ENCODE measurements around the gene CELSR3. TPM values are rescaled to one million over a fixed set of nuclear protein-coding genes. Genes with fewer than 3 reads are reported as not detected.

The CELSR3 gene
- total RNA-seq, 1 experiment from 2014 or later = 1.1 TPM

GRCh38 chr3:48692551-48692950, 29.9 kb upstream of the CELSR3 start:
- Histone ChIP-seq H3F3A (ENCODE audit: low read length, unreplicated experiment) (no peaks in the 10 kb centered on the region), H3K9ac (ENCODE audit: low read length) (no peak overlapping the region), H3K4me1 (ENCODE audit: insufficient read depth, low read length) (peaks cover 18% of the 10 kb centered on the region; the same call in 1 of the 2 replicates), H3K4me3 (ENCODE audit: low read length) (no peak overlapping the region), H3K27ac (ENCODE audit: low read length) (no peak overlapping the region), H3K4me2 (ENCODE audit: low read length) (no peak overlapping the region), H3K27me3 (ENCODE audit: low read length) (no peaks in the 10 kb centered on the region), H3K36me3 (ENCODE audit: low read depth, low read length) (peaks cover 80% of the 10 kb centered on the region), H3K9me3 (ENCODE audit: low read length) (no peaks in the 10 kb centered on the region), H4K20me1 (ENCODE audit: low read length) (peaks cover 26% of the 10 kb centered on the region), H2AFZ (ENCODE audit: low read length) (no peak overlapping the region), H3K9me2 (replicated peaks; ENCODE audit: low read length) (no peaks in the 10 kb centered on the region), H3K79me2 (ENCODE audit: low read length) (peaks cover 37% of the 10 kb centered on the region)
- ATAC-seq (no peak), DNase-seq (no peak)
- CTCF ChIA-PET = no interaction called here
- BruUV-seq (replicated peaks) = no TSS peak
- TF ChIP-seq EZH2 (IDR thresholded peaks at IDR 0.05; ENCODE audit: low read length, unreplicated experiment) (no peak), CTCF (conservative IDR thresholded peaks at IDR 0.05; ENCODE audit: low read depth, low read length) (no peak), EZH2phosphoT487 (IDR thresholded peaks at IDR 0.05; ENCODE audit: borderline replicate concordance, low read length) (no peak)
- intact Hi-C loops (cut with micrococcal nuclease) = no loop called here
- POLR2A ChIA-PET (ENCODE audit: unreplicated experiment) = no interaction called here

GRCh38 chr3:48690846-48691458, 28.3 kb upstream of the CELSR3 start:
- BruUV-seq (replicated peaks) = no TSS peak
- H3K27me3 ChIP-seq (ENCODE audit: low read length) = no peaks in the 10 kb centered on the region
- H3F3A ChIP-seq (ENCODE audit: low read length, unreplicated experiment) = peaks cover 4% of the 10 kb centered on the region
- no peak overlapping the region for H3K9ac ChIP-seq (ENCODE audit: low read length)
- H3K27ac ChIP-seq (ENCODE audit: low read length) = no peak overlapping the region
- no peak overlapping the region for H3K4me2 ChIP-seq (ENCODE audit: low read length)
- POLR2A ChIA-PET (ENCODE audit: unreplicated experiment) = no interaction called here
- no peaks in the 10 kb centered on the region for H3K9me2 ChIP-seq (replicated peaks; ENCODE audit: low read length)
- peaks cover 19% of the 10 kb centered on the region; the same call in 1 of the 2 replicates for H4K20me1 ChIP-seq (ENCODE audit: low read length)
- DNase-seq (no peak), ATAC-seq (no peak)
- H2AFZ ChIP-seq (ENCODE audit: low read length) = no peak overlapping the region
- peaks cover 72% of the 10 kb centered on the region for H3K36me3 ChIP-seq (ENCODE audit: low read depth, low read length)
- H3K79me2 ChIP-seq (ENCODE audit: low read length) = peaks cover 23% of the 10 kb centered on the region
- no peaks in the 10 kb centered on the region for H3K9me3 ChIP-seq (ENCODE audit: low read length)
- intact Hi-C loops (cut with micrococcal nuclease) = no loop called here
- CTCF ChIA-PET = no interaction called here
- TF ChIP-seq EZH2 (IDR thresholded peaks at IDR 0.05; ENCODE audit: low read length, unreplicated experiment) (no peak), CTCF (conservative IDR thresholded peaks at IDR 0.05; ENCODE audit: low read depth, low read length) (no peak), EZH2phosphoT487 (IDR thresholded peaks at IDR 0.05; ENCODE audit: borderline replicate concordance, low read length) (no peak)
- H3K4me3 ChIP-seq (ENCODE audit: low read length) = no peak overlapping the region
- peaks cover 11% of the 10 kb centered on the region; the same call in 1 of the 2 replicates for H3K4me1 ChIP-seq (ENCODE audit: insufficient read depth, low read length)

GRCh38 chr3:48689384-48689783, 26.7 kb upstream of the CELSR3 start:
- Histone ChIP-seq H3F3A (ENCODE audit: low read length, unreplicated experiment) (peaks cover 4% of the 10 kb centered on the region), H3K4me3 (ENCODE audit: low read length) (no peak overlapping the region), H3K27ac (ENCODE audit: low read length) (no peak overlapping the region), H3K9ac (ENCODE audit: low read length) (no peak overlapping the region), H3K4me2 (ENCODE audit: low read length) (no peak overlapping the region), H3K36me3 (ENCODE audit: low read depth, low read length) (peaks cover 62% of the 10 kb centered on the region), H3K27me3 (ENCODE audit: low read length) (no peaks in the 10 kb centered on the region), H3K9me2 (replicated peaks; ENCODE audit: low read length) (no peaks in the 10 kb centered on the region), H3K4me1 (ENCODE audit: insufficient read depth, low read length) (peaks cover 5% of the 10 kb centered on the region), H4K20me1 (ENCODE audit: low read length) (peaks cover 12% of the 10 kb centered on the region; the same call in 1 of the 2 replicates), H2AFZ (ENCODE audit: low read length) (no peak overlapping the region), H3K9me3 (ENCODE audit: low read length) (no peaks in the 10 kb centered on the region), H3K79me2 (ENCODE audit: low read length) (peaks cover 25% of the 10 kb centered on the region)
- ChIA-PET CTCF (no interaction called here), POLR2A (ENCODE audit: unreplicated experiment) (no interaction called here)
- TF ChIP-seq CTCF (conservative IDR thresholded peaks at IDR 0.05; ENCODE audit: low read depth, low read length) = no peak
- TF ChIP-seq EZH2 (IDR thresholded peaks at IDR 0.05; ENCODE audit: low read length, unreplicated experiment) = no peak
- TF ChIP-seq EZH2phosphoT487 (IDR thresholded peaks at IDR 0.05; ENCODE audit: borderline replicate concordance, low read length) = no peak
- intact Hi-C loops (cut with micrococcal nuclease) = no loop called here
- no peak for ATAC-seq
- BruUV-seq (replicated peaks) = no TSS peak
- DNase-seq = no peak

Data from PC-3 (cell line).